ENCODE measurements around the gene NPTN.

The NPTN gene

GRCh38 chr15:73628976-73629797 is 4.0 kb downstream of the NPTN start:
- no peak overlapping the region for H3K4me3 ChIP-seq (IDR thresholded peaks at IDR 0.05; ENCODE audit: insufficient read depth, low read depth, low read length)
- H4K20me1 ChIP-seq (ENCODE audit: insufficient read depth) = no peaks in the 10 kb centered on the region
- TF ChIP-seq, protein P1, sequence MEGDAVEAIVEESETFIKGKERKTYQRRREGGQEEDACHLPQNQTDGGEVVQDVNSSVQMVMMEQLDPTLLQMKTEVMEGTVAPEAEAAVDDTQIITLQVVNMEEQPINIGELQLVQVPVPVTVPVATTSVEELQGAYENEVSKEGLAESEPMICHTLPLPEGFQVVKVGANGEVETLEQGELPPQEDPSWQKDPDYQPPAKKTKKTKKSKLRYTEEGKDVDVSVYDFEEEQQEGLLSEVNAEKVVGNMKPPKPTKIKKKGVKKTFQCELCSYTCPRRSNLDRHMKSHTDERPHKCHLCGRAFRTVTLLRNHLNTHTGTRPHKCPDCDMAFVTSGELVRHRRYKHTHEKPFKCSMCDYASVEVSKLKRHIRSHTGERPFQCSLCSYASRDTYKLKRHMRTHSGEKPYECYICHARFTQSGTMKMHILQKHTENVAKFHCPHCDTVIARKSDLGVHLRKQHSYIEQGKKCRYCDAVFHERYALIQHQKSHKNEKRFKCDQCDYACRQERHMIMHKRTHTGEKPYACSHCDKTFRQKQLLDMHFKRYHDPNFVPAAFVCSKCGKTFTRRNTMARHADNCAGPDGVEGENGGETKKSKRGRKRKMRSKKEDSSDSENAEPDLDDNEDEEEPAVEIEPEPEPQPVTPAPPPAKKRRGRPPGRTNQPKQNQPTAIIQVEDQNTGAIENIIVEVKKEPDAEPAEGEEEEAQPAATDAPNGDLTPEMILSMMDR (conservative IDR thresholded peaks at IDR 0.05; ENCODE audit: low read depth, low read length) = no peak
- H3K4me1 ChIP-seq (ENCODE audit: low read depth, poor library complexity, severe bottlenecking) = peaks cover 38% of the 10 kb centered on the region
- H3K79me2 ChIP-seq (ENCODE audit: insufficient read depth, low read depth) = peaks cover 72% of the 10 kb centered on the region
- no peak overlapping the region for H3K9ac ChIP-seq
- no peaks in the 10 kb centered on the region for H3K27me3 ChIP-seq (ENCODE audit: insufficient read depth, low read depth)
- no peak overlapping the region for H3K27ac ChIP-seq
- H3K36me3 ChIP-seq (ENCODE audit: insufficient read depth) = no peaks in the 10 kb centered on the region
- H3K4me2 ChIP-seq = no peak overlapping the region
- H2AFZ ChIP-seq (ENCODE audit: low read depth) = no peak overlapping the region

DNA sequence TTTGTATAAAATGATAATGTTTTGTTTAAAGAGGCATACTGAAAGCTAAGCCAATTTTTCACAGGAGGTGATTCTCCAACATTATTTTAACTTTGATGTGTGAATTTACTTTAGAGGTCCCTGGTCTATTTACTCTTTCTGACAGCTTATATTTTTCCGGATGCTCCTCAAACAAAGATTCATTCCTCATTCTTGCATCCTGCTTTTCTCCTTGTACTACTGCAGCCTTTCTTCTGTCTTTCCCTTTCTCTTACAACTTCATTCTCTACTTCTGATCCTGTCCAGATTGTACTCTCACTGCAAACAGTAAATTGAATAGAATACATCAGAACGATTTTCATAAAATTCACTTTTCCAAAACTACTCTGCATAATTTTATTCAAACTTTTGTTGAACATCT is 5.1 kb downstream of the NPTN start:
- Histone ChIP-seq H3K79me2 (ENCODE audit: insufficient read depth, low read depth) (peaks cover 81% of the 10 kb centered on the region), H3K4me3 (IDR thresholded peaks at IDR 0.05; ENCODE audit: insufficient read depth, low read depth, low read length) (no peak overlapping the region), H3K36me3 (ENCODE audit: insufficient read depth) (no peaks in the 10 kb centered on the region), H3K9ac (no peak overlapping the region), H3K4me2 (no peak overlapping the region), H2AFZ (ENCODE audit: low read depth) (no peak overlapping the region), H3K27me3 (ENCODE audit: insufficient read depth, low read depth) (no peaks in the 10 kb centered on the region), H3K27ac (no peak overlapping the region), H3K4me1 (ENCODE audit: low read depth, poor library complexity, severe bottlenecking) (peaks cover 32% of the 10 kb centered on the region), H4K20me1 (ENCODE audit: insufficient read depth) (no peaks in the 10 kb centered on the region)
- TF ChIP-seq, protein P1 (conservative IDR thresholded peaks at IDR 0.05; ENCODE audit: low read depth, low read length) = no peak

DNA sequence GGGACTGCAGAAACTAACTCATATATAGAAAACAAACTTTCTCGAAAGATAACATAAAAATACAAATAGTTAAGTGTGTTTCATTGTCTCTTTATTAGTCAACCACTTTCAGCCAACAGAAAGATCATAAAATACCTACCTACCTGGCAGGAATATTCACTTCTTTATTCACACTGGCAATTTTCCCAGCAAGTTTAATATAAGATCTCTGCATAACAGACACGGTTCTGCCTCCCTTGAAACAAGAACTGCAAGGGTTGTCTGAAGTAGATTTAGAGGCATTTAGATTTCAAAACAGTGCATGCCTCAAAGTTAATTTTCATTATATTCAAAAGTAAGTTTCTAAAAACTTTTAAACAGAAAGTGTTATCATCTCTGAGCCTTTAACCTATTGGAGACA is 7.1 kb downstream of the NPTN start:
- no peak overlapping the region for H2AFZ ChIP-seq (ENCODE audit: low read depth)
- TF ChIP-seq, protein P1 (conservative IDR thresholded peaks at IDR 0.05; ENCODE audit: low read depth, low read length) = no peak
- no peaks in the 10 kb centered on the region for H4K20me1 ChIP-seq (ENCODE audit: insufficient read depth)
- no peak overlapping the region for H3K9ac ChIP-seq
- H3K4me2 ChIP-seq = no peak overlapping the region
- H3K27me3 ChIP-seq (ENCODE audit: insufficient read depth, low read depth) = no peaks in the 10 kb centered on the region
- H3K27ac ChIP-seq = no peak overlapping the region
- H3K4me3 ChIP-seq (IDR thresholded peaks at IDR 0.05; ENCODE audit: insufficient read depth, low read depth, low read length) = no peak overlapping the region
- H3K79me2 ChIP-seq (ENCODE audit: insufficient read depth, low read depth) = peaks cover 85% of the 10 kb centered on the region; the same call in 1 of the 2 replicates
- peaks cover 26% of the 10 kb centered on the region for H3K4me1 ChIP-seq (ENCODE audit: low read depth, poor library complexity, severe bottlenecking)
- H3K36me3 ChIP-seq (ENCODE audit: insufficient read depth) = no peaks in the 10 kb centered on the region

DNA sequence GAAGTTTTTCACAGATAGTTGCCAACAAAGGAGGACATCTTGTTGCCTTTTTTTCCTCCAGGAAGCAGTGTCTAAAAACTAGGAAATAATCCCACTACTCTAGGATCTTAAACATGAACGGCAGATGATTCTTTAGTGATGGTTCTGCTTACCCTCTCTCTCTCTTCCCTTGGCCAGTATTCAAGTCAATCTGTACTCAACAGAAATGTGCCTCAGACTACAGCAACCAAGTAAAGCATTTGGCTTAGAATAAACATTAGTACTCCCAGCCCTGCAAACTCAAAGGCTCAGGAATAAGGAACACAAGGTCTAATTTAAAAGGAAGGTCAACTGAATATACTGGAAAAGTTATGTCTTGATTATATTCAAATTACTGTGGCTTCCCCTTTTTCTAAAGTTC is 8.7 kb downstream of the NPTN start:
- no peak overlapping the region for H3K4me2 ChIP-seq
- H3K9ac ChIP-seq = no peak overlapping the region; the same call in 1 of the 2 replicates
- TF ChIP-seq, protein P1 (conservative IDR thresholded peaks at IDR 0.05; ENCODE audit: low read depth, low read length) = no peak
- H3K4me3 ChIP-seq (IDR thresholded peaks at IDR 0.05; ENCODE audit: insufficient read depth, low read depth, low read length) = no peak overlapping the region
- H3K27me3 ChIP-seq (ENCODE audit: insufficient read depth, low read depth) = no peaks in the 10 kb centered on the region
- peaks cover 73% of the 10 kb centered on the region; the same call in 1 of the 2 replicates for H3K79me2 ChIP-seq (ENCODE audit: insufficient read depth, low read depth)
- no peak overlapping the region for H3K27ac ChIP-seq
- H4K20me1 ChIP-seq (ENCODE audit: insufficient read depth) = no peaks in the 10 kb centered on the region
- H3K4me1 ChIP-seq (ENCODE audit: low read depth, poor library complexity, severe bottlenecking) = peaks cover 23% of the 10 kb centered on the region
- H2AFZ ChIP-seq (ENCODE audit: low read depth) = no peak overlapping the region
- H3K36me3 ChIP-seq (ENCODE audit: insufficient read depth) = no peaks in the 10 kb centered on the region

All from KMS-11 (cell line).